ENCODE data around the gene ZNF576. TPM values are rescaled to one million over a fixed set of nuclear protein-coding genes. Genes with fewer than 3 reads are reported as not detected.
"Not testable (repeated sequence)": the region's sequence is repeated elsewhere in the genome, so short reads cannot be mapped to it uniquely, and the experiment has no call there.

Gene ZNF576
- total RNA-seq, 1 donor from 2014 or later: 9.3 TPM

- no peak for DNase-seq (ENCODE audit: missing footprints)
- intact Hi-C loops (cut with DNase I): no loop called here
- no peak for ATAC-seq
These were observed 42.0 kb downstream of the ZNF576 start for GRCh38 chr19:43638214-43638994.

GRCh38 chr19:43638995-43639518 is 42.7 kb downstream of the ZNF576 start:
- DNase-seq (ENCODE audit: missing footprints) (no peak), ATAC-seq (no peak)
- intact Hi-C loops (cut with DNase I): no loop called here

- intact Hi-C loops (cut with DNase I): no loop called here
- peak; percentile 52 for ATAC-seq
- no peak for DNase-seq (ENCODE audit: missing footprints)
These were observed 43.4 kb downstream of the ZNF576 start, which contains the start of gene CADM4 for GRCh38 chr19:43639519-43640423. Gene CADM4 (minus strand): TSS chr19:43639850. CDS start chr19:43639790, 60 bp downstream.

- intact Hi-C loops (cut with DNase I): no loop called here
- ATAC-seq (no peak), DNase-seq (ENCODE audit: missing footprints) (no peak)
These were observed 44.0 kb downstream of the ZNF576 start for GRCh38 chr19:43640424-43640757.

GRCh38 chr19:43641333-43641732 is 44.9 kb downstream of the ZNF576 start:
- no peak for DNase-seq (ENCODE audit: missing footprints)
- intact Hi-C loops (cut with DNase I): no loop called here

GRCh38 chr19:43642531-43642930 is 46.1 kb downstream of the ZNF576 start:
- ATAC-seq: no peak
- no peak for DNase-seq (ENCODE audit: missing footprints)
- intact Hi-C loops (cut with DNase I): no loop called here

More at GRCh38 chr19:43641333-43641732, 44.9 kb downstream of the ZNF576 start:
- ATAC-seq: no peak

- ATAC-seq (no peak), DNase-seq (ENCODE audit: missing footprints) (no peak)
- intact Hi-C loops (cut with DNase I): no loop called here
These were observed 46.9 kb downstream of the ZNF576 start for GRCh38 chr19:43643326-43643725.

- no peak for DNase-seq (ENCODE audit: missing footprints)
- intact Hi-C loops (cut with DNase I): no loop called here
- ATAC-seq: no peak
These were observed 47.8 kb downstream of the ZNF576 start for GRCh38 chr19:43644181-43644580.

- ATAC-seq (no peak), DNase-seq (ENCODE audit: missing footprints) (no peak)
- intact Hi-C loops (cut with DNase I): no loop called here
These were observed 52.2 kb downstream of the ZNF576 start for GRCh38 chr19:43648633-43649032.

GRCh38 chr19:43649514-43649913 is 53.1 kb downstream of the ZNF576 start:
- intact Hi-C loops (cut with DNase I): no loop called here
- DNase-seq (ENCODE audit: missing footprints): no peak
- no peak for ATAC-seq

- ATAC-seq; DNase-seq (ENCODE audit: missing footprints); intact Hi-C loops (cut with DNase I): not testable (repeated sequence)
These were observed 53.9 kb downstream of the ZNF576 start for GRCh38 chr19:43650276-43650675.

Other genes starting within 250 kb of the ZNF576 start
- gene CD177, start 242.9 kb upstream of the ZNF576 start, total RNA-seq: 0.16 TPM
- not detected for gene TEX101, start 181.7 kb upstream of the ZNF576 start, total RNA-seq
- 0.19 TPM for gene LYPD3, start 131.0 kb upstream of the ZNF576 start, total RNA-seq
- 5.7 TPM for gene PHLDB3, start 91.8 kb upstream of the ZNF576 start, total RNA-seq
- 15.2 TPM for gene ETHE1, start 69.4 kb upstream of the ZNF576 start, total RNA-seq
- 1.8 TPM for gene ZNF575, start 63.4 kb upstream of the ZNF576 start, total RNA-seq
- 12.2 TPM for gene XRCC1, start 21.1 kb upstream of the ZNF576 start, total RNA-seq
- 2.2 TPM for gene PINLYP, start 20.8 kb upstream of the ZNF576 start, total RNA-seq
- gene IRGQ, start 461 bp upstream of the ZNF576 start, total RNA-seq: 16.2 TPM
- gene SRRM5, start 15.5 kb downstream of the ZNF576 start, total RNA-seq: 0.16 TPM
- gene ZNF428, start 23.0 kb downstream of the ZNF576 start, total RNA-seq: 32.9 TPM
- 9.7 TPM for gene CADM4, start 43.3 kb downstream of the ZNF576 start, total RNA-seq
- gene PLAUR, start 73.6 kb downstream of the ZNF576 start, total RNA-seq: 3.8 TPM
- gene IRGC, start 119.5 kb downstream of the ZNF576 start, total RNA-seq: not detected
- 15.7 TPM for gene SMG9, start 158.4 kb downstream of the ZNF576 start, total RNA-seq
- 0.41 TPM for gene KCNN4, start 184.4 kb downstream of the ZNF576 start, total RNA-seq
- 0.92 TPM for gene LYPD5, start 205.9 kb downstream of the ZNF576 start, total RNA-seq
- 11.1 TPM for gene ZNF283, start 230.7 kb downstream of the ZNF576 start, total RNA-seq